GM19239 (cell line): Measurements from ENCODE around the gene SND1.
"Not testable (repeated sequence)": the region's sequence is repeated elsewhere in the genome, so short reads cannot be mapped to it uniquely, and the experiment has no call there.

Experiments used
- DNase-seq: peaks from one replicate; pipeline ENCODE4 v3.0.0; 2011; ENCODE audit warnings: low spot score; ENCODE audit not compliant: insufficient read length
- FAIRE-seq: peaks from 2 replicates; lab custom pipeline; 2011; peaks lifted over from hg19 to GRCh38; lab: Jason Lieb, UNC

SND1 gene

DNA sequence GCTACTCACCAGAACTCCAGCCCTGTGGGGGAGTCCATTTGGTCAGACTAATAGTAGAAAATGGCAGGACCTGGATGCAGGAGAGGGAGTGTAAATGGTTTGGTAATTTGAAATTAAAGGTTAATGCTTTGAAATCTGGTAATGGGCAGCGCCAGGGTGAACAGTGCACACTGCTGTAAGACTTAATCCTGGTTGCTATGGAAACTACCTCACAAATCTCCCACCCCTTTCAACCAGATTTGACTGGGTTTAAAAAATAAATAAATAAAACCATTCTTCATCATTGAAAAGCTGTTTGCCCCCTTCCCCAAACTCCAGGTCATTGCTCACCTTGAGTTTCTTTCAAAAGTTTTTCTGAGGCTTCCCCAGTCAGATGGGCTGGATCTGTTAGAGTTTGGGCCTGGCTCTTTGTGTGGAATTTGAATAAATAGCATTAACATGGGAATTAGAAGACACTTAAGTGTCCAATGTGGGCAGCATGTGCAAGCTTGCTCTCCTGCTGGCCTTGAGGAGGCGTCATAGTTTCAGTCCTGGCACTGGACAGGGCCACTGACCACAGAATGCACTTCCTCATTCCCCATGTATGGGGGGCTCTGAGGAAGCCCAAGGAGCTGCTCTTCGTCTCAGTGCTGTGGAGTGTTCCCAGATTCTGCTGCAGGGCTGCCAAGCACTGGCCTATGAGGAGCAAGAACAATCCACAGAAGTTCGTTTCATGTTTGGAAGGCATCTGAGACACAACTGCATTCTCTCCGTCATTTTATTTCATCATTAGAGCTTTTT lies 288.6 kb downstream of the SND1 start:
- DNase-seq, result no peak
- FAIRE-seq, result no peak

DNA sequence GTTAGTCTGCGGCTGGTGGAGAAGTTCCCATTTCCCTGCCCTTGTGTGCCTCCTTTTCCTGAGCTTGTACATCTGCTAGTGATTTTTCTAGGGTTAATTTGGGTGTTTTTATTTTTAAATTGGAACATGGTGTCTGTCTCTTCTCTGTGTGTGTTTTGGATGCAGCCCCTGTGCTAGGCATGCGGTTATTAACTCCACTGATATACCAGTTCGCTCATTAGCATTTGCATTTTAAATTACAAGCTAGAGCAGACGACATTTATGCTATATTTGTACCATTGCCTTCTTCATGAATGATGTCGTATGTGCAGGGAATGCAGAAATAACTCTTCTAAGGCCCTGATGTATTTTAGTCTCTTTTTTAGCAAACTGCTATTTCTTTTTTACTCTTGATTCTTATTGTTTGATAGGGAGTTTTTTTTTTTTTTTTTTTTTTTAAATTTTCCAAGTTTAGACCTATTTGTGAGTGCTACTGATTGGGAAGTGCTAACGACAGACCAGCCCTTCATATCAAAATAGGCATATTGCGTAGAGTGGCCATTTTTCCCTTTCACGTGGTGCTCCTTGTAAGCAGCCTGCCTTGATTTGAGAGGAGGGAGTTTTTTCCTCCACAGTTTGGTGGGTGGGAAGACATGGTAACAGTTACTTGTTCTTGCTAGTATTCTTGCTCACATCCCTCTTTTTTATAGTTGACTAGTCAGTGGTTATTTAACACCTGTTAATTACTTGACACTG lies 289.6 kb downstream of the SND1 start:
- no peak for FAIRE-seq
- no peak for DNase-seq

DNA sequence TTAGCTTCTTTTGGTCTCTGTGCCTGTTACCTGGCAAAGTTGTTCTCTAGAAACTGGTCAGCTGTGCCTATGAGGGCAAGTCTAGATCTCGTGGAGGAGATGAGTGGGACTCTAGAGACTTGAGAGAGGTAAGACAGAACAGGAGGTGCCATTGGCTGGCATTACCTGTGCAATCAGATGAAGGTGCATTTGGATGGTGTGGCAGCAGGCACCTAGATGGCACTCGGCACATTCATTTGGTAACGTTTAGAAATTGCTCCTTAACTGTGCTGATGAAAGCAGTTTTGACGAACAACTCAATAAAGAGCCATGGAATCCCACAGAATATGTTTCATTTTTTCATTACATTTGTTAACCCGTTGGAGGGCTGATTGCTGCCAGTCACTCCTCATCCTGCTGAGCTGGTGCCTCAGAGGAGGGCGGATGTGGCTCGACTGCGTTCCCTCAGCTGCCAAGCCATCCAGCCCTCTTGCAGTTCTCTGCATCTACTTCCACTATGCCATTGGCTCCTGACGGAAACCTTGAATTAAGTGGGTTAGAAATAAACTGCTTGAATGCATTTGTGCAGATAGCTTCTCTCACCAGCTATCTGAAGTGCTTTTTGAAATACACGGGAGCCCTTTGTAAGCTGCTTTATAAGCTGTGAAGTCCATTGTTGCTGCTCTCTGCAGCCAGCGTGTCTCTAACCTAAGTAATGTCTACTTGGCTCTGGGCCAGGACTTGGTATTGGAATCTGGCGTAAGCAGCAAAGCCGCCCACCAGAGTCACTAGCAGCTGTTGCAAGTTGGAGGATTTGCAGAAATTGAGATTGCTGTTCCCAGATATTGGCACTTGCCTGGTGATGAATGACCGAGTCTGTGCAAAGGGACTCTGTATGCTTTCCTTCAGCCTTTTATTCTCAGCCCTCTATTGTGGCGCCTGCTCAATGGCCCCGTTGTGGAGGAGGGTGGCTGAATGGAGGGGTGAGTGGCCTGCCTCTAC lies 291.8 kb downstream of the SND1 start:
- no peak for DNase-seq

DNA sequence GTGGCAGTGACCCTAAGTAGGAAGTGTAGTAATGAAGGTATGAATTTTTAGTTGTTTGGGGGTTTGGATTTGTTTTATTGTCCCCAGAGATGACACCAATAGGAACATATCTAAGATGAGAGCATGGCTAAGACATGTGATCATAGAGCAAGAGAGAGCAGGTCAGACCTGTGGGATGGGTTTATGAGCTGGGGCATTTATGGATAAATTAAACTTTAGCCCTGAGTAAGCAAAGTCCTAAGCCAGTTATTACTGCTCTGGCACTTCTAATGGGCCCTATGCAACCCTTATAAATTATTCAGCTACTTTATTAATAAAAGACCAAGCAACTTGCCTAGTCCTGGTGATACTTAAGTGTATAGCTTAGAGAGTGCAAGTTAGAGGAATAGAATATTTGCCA lies 294.1 kb downstream of the SND1 start:
- FAIRE-seq (no peak), DNase-seq (no peak)

More for the DNA sequence above, 291.8 kb downstream of the SND1 start:
- no peak for FAIRE-seq

DNA sequence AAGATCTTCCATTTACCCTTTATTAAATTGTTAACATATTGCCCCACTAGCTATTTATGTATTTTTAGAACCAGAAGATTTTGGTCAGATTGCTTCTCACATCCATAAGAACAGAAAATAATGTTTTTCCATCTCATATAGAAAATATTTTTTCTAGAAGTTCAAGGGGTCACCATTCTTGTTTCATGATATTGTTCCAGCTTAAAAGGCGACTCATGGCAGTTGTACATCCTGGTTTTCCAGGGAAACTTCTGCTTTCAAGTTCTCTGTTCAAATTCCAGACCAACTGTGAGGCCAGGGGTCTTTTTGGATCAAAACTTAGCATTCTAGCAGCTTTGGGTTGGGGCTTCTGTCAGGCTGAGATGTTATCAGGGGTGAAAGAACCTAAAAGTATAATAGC lies 294.9 kb downstream of the SND1 start:
- FAIRE-seq, result no peak

DNA sequence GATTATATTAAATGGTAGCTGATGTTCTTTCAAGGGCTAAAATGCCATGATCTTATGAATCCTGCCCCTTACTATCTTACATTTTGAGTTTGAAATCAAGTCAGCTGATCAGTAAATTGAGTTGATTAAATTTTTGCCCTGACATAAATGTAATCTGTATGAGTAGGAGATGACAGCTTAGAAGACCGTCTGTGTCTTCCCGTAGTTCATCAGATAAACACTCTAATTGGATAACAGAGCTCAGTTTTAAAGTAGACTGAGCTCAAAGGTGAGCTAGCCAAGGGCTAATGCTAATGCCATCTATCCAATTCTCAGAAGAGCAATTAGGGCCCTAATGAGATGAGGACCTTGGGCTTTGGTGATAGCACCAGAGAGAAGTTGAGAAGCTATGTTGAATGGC lies 296.3 kb downstream of the SND1 start:
- DNase-seq (no peak), FAIRE-seq (no peak)

More for the DNA sequence above, 294.9 kb downstream of the SND1 start:
- DNase-seq, result no peak

DNA sequence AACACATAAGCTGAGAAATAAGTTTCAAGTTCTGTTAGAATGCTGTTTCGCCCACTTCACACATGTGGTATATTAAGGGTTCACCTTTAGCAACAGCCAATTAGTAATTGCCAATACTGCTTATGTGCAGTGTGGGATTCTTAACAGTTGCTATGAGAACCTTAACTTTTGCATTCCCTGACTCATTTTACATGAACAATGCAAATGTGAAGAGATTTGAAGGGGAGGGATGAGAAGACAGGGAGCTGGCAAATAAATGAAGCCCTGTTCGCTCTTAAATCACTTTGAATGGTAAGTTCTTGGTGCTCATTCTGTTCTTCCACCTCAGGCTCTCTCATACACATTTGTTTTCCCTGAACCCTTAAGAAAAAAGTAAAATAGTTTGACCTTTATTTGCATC lies 296.9 kb downstream of the SND1 start:
- DNase-seq, result no peak
- no peak for FAIRE-seq

DNA sequence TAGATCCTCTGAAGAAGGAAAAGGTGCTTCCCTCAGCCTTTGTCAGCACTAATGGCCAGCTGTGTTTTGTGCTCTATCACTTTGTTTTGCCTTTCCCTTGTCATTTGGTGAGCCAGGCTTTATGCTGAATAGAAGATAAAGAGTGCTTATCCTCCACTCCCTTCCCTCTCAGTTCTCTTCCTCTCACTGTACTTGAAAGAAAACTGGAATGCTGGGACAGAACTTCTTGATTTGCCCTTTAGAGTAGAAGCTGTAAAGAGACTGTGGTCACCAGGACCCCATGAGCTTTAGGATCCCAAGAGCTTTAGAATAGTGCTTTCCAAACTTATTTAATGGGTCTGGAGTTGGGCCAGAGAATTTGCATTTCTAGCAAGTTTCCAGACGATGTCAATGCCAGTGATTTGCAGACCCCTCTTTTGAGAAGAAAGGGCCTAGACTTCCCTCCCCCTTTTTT lies 297.8 kb downstream of the SND1 start:
- no peak for FAIRE-seq

DNA sequence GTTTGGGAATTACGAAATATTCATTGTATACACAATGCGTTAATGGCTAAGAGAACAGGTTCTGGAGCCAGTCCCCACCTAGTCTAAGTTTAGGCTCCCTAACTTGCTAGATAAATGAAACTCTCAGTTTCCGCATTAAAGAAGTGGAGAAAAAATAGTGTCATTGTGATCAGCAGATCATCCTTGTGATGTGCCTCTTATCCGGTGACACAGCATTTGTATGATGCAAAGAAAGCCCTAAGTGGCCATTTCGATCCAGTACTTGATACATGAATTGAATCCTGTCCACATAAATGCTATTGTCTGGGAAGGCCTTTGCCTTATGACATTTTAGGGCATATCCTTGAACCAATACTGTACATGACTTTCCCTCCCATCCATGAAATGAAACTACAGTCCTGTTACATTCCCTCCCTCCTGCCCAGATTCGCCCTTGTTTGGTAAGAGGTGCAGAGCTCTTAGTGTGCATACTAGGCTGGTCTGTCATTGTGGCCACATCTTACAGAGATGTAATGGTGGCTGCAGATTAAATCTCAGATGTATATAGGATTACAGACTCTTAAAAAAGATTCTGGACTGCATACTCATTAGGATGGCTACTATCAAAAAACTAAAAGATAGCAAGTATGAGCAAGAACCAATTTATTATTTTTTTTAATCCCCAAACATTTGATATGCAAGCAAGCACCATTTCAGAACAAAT lies 298.4 kb downstream of the SND1 start:
- FAIRE-seq (no peak), DNase-seq (no peak)

More for the DNA sequence above, 297.8 kb downstream of the SND1 start:
- DNase-seq, result no peak

DNA sequence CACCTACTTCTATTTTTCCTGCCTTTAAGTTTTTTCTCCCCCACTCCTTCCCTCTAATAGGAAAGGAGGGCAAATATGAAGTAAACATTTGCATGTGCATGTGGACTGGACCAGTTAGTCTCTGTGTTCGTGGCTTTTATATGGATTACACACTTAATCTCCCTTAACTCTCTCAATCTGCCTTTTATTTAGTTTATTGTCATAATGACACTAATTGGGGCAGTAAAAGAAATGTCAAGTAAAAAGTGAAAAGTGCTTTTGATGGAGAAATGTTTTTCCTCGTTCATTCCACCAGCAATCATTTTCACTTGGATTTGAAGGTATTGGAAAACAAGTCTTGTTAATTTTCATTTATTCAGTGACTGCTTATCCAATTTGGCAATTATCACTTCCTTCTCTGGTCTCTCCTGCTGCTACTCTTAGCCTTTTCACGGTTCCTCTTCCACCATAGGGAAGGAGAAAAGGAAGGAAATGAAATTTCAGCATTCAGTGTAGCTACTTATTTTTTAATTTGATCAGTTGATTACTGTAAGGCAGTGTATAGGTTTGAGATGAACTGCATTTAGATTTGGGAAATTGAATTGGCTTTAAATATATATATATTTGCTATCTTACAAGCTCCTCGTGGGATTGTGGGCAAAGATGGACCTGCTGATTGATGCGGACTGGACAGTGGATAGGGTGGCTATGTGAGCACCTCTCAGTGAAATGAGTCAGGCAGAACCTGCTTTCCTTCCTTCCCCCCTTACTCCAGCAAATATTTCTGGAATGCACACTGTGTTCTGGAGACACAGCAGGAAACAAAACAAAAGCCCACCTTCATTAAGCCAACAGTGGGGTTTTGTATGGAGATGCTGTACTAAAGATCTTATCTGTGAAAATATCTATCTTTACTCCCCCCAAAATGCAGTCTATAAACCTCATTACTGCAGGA lies 301.7 kb downstream of the SND1 start:
- DNase-seq (no peak), FAIRE-seq (no peak)

DNA sequence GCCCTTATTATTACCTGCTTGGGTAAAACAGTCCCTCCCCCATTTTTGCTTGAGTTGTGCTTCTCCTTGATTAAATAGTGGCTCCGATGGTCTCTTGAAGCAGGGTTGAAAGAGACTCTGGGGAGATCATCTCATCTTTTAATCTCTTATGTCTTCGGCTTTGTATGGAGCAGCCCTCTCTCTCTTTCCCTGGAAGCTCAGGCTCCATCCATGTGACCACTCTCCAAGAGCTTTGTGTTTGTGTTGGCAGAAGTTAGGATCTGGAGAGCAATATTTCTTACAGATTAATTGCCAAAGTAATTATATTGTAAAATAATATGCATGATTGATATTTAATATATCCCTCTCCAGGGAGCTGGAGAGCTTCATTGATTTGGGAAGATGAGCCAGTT lies 302.4 kb downstream of the SND1 start:
- FAIRE-seq (no peak), DNase-seq (no peak)

DNA sequence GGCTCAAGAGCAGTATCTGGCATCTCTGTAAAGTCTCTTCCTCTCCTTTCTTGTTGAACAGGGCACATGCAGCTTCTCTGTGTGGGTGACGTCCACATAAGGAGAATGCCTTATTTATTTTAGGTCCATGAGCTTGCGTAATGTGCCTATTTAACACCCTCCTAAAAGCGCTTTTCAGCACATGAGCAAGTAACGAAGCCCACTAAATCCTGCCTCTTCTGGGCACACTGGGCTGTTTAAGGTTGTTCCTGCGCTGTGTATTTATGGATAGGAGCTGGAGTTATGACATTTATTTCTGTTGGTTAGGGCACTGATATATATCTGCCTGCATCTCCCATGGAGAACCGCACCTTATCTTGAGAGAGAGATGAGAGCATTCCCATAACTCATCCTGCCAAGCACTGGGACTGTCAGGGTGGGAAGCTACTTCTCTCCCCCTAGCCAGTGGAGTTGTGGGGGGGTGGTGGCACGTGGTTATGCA lies 303.1 kb downstream of the SND1 start:
- no peak for DNase-seq
- no peak for FAIRE-seq

DNA sequence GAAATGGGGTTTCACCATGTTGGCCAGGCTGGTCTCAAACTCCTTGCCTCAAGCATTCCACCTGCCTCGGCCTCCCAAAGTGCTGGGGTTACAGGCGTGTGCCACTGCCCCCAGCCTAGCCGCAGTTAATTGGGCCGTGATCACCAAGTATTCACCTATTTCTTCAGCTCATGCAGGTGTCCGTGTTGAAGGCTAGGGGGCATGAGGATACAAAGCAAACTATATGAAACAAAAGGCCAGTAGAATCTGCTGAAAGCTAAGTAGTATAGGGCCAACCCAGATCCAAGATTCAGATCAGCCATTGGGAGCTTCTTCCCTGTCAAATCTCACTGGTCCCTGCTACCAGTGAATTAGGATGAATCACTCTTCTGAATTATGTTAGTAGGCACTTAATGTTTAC lies 305.9 kb downstream of the SND1 start:
- no peak for FAIRE-seq
- DNase-seq, result no peak

DNA sequence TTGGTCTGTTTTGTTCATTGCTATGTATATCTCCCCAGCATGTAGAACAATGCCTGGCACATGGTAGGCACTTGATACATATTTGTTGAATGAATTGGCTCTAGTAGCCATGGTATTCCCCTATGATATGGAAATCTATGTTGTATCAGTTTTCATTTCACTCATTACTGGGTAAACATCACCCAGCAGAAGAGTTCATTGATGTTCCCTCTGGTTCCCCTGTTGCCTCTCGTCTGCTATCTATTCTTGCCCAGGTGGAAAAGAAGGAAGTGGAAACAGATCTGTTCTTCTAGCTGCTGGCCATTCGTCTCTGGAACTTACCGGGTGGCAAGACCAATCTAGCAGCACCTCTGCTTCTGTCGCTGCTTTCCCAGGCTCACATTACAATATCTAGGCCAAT lies 307.8 kb downstream of the SND1 start:
- FAIRE-seq, result no peak
- no peak for DNase-seq

DNA sequence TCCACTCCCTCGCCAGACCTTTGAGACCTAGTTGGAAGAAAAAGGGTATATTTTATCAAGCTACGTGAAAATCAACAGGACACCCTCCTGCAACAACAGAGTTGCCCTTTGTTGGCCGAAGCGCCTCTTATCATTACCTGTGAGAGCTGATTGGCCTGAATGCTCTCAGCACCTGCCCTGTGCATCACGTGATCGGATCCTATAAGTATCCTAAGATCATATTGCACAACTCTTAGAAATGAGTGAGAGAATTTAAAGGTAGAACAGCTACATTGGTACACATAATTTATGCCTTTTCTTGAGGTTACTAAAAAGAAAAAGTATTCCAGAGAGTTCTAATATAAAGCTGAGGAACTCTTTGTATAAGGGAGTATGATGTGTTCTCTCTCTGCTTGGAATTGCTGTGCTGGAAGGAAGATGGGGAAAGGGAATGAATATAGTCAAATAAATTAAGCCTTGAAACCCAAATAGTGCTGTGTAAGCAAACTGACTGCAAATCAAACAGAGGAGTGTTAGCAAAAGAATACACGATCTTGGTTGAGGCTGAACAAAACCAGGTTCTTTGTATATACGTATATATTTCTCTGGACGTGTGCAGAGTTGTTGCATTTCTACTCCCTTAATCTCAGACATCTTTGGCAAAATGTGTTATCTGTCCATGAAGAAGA lies 309.9 kb downstream of the SND1 start:
- DNase-seq, result no peak
- no peak for FAIRE-seq

DNA sequence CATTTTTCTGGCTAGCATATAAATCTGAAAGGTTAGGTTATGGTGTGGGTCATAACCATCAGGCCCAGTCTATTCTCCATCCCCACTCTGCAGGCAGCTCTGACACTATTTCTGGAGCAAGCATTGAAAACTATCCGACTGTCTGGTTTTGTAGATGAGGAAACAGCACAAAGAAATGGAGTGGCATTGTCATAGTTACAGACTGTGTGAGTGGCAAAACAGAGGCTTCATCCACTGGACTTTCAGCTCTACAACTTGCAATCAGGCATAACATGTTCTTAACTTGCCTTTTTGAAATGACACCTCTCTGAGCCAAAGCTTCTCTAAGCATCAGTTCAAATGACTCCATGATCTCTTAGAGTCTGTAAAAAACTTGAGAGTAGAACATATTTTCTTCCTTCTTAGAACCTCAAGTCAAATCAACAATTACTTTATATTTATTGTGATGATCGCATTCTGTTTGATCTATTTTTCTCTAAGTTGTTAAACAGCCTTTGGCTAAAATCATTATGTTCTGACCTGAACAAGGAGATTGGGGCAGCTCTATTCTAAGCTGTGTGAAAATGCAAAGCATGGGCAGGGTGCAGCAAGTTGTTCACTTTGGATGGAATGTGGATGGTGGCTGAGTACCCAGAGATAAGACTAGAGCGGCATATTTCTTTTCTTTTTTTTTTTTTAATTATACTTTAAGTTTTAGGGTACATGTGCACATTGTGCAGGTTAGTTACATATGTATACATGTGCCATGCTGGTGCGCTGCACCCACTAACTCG lies 310.8 kb downstream of the SND1 start:
- DNase-seq, result no peak
- FAIRE-seq, result no peak

DNA sequence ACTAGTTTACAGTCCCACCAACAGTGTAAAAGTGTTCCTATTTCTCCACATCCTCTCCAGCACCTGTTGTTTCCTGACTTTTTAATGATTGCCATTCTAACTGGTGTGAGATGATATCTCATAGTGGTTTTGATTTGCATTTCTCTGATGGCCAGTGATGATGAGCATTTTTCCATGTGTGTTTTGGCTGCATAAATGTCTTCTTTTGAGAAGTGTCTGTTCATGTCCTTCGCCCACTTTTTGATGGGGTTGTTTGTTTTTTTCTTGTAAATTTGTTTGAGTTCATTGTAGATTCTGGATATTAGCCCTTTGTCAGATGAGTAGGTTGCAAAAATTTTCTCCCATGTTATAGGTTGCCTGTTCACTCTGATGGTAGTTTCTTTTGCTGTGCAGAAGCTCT lies 311.9 kb downstream of the SND1 start:
- not testable (repeated sequence) for DNase-seq, FAIRE-seq
